IMR-90 (cell line): ENCODE results near the gene OR6S1. TPM values are rescaled to one million over a fixed set of nuclear protein-coding genes. Genes with fewer than 3 reads are reported as not detected.

Experiments used
- ATAC-seq: fragments of 200-7000 bp; cut with Tn5 transposase; 2 replicates; pipeline ENCODE4 v1.9.1; 2020; ENCODE audit warnings: low read depth, mild to moderate bottlenecking, moderate library complexity
- BruUV-seq: library from RNA; stranded (reverse); fragments of 400-500 nt; replicated peaks from 2 replicates; lab custom pipeline; 2021; lab: Mats Ljungman, UMichigan
- CTCF ChIA-PET: fragments of 300-600 bp; formaldehyde crosslinking; extraction: SDS; loops from one replicate; lab custom pipeline; 2021; ENCODE audit warnings: antibody characterized with exemption; lab: Yijun Ruan, JAX
- POLR2A ChIA-PET: fragments of 300-600 bp; sonication (Branson Sonifier 250); formaldehyde crosslinking; loops from one replicate; lab custom pipeline; 2022; ENCODE audit warnings: antibody characterized with exemption; ENCODE audit not compliant: unreplicated experiment; lab: Charles Lee
- DNase-seq: peaks from one replicate; pipeline ENCODE4 v3.0.0; 2013
- H2AFZ ChIP-seq: replicated peaks from 2 replicates; pipeline ENCODE3; 2013; ENCODE audit warnings: low read length, mild to moderate bottlenecking; ENCODE audit not compliant: poor library complexity
- H2AK5ac ChIP-seq: 2 replicates; pipeline ENCODE4 v1.6.1; 2013; ENCODE audit warnings: low read depth, low read length, inconsistent platforms
- H2AK9ac ChIP-seq: replicated peaks from 2 replicates; pipeline ENCODE3; 2013; ENCODE audit warnings: mild to moderate bottlenecking, low read depth, low read length, moderate library complexity; ENCODE audit not compliant: poor library complexity
- H2BK120ac ChIP-seq: 2 replicates; pipeline ENCODE4 v1.6.1; 2013; ENCODE audit warnings: low read depth, low read length, inconsistent platforms
- H2BK15ac ChIP-seq: 3 replicates; pipeline ENCODE4 v1.6.1; 2013; ENCODE audit warnings: low read depth, low read length, inconsistent platforms
- H2BK20ac ChIP-seq: 2 replicates; pipeline ENCODE4 v1.6.1; 2013; ENCODE audit warnings: low read depth, mild to moderate bottlenecking, inconsistent platforms, low read length, moderate library complexity
- H2BK5ac ChIP-seq: 2 replicates; pipeline ENCODE4 v1.6.1; 2013; ENCODE audit warnings: mild to moderate bottlenecking, low read depth, low read length, inconsistent platforms; ENCODE audit not compliant: poor library complexity, severe bottlenecking
- H3K14ac ChIP-seq: replicated peaks from 2 replicates; pipeline ENCODE4 v1.6.1; 2013; ENCODE audit warnings: low read depth, low read length, inconsistent platforms
- H3K18ac ChIP-seq: 2 replicates; pipeline ENCODE4 v1.6.1; 2013; ENCODE audit warnings: low read depth, low read length, control low read depth
- H3K23ac ChIP-seq: 2 replicates; pipeline ENCODE4 v1.6.1; 2013; ENCODE audit warnings: low read depth, low read length, inconsistent platforms
- H3K27ac ChIP-seq: 2 replicates; pipeline ENCODE4 v1.5.1; 2013; ENCODE audit warnings: mild to moderate bottlenecking, control low read depth, low read length; ENCODE audit not compliant: insufficient read depth
- H3K27me3 ChIP-seq: 2 replicates; pipeline ENCODE4 v1.6.1; 2013; ENCODE audit warnings: low read length; ENCODE audit not compliant: control insufficient read depth, insufficient read depth
- H3K36me3 ChIP-seq: 2 replicates; pipeline ENCODE4 v1.6.1; 2013; ENCODE audit warnings: low read length, mixed read lengths; ENCODE audit not compliant: control insufficient read depth, insufficient read depth
- H3K4ac ChIP-seq: 2 replicates; pipeline ENCODE4 v1.6.1; 2013; ENCODE audit warnings: low read depth, low read length, inconsistent platforms
- H3K4me1 ChIP-seq: 2 replicates; pipeline ENCODE4 v1.6.1; 2013; ENCODE audit warnings: low read length, mixed read lengths; ENCODE audit not compliant: control insufficient read depth, insufficient read depth
- H3K4me2 ChIP-seq: 2 replicates; pipeline ENCODE4 v1.6.1; 2013; ENCODE audit warnings: low read depth, mild to moderate bottlenecking, control low read depth, low read length, moderate library complexity
- H3K4me3 ChIP-seq: 2 replicates; pipeline ENCODE4 v1.5.1; 2013; ENCODE audit warnings: low read depth, mild to moderate bottlenecking, control low read depth, low read length, moderate library complexity; ENCODE audit not compliant: insufficient read depth
- H3K56ac ChIP-seq: 2 replicates; pipeline ENCODE4 v1.6.1; 2013; ENCODE audit warnings: low read length, inconsistent platforms; ENCODE audit not compliant: insufficient read depth; ENCODE audit errors: extremely low read depth
- H3K79me1 ChIP-seq, 2 experiments: 2 replicates each; pipeline ENCODE4 v1.6.1; 2013; ENCODE audit warnings: low read length in 2 of 2, inconsistent platforms in 1 of 2, low read depth in 1 of 2
- H3K9ac ChIP-seq: 2 replicates; pipeline ENCODE4 v1.6.1; 2013; ENCODE audit warnings: low read depth, low read length, control low read depth
- H3K9me1 ChIP-seq: 2 replicates; pipeline ENCODE4 v1.6.1; 2013; ENCODE audit warnings: low read length, inconsistent platforms; ENCODE audit not compliant: insufficient read depth
- H3K9me3 ChIP-seq: 2 replicates; pipeline ENCODE4 v1.6.1; 2013; ENCODE audit warnings: low read length; ENCODE audit not compliant: control insufficient read depth, insufficient read depth
- H4K20me1 ChIP-seq: 2 replicates; pipeline ENCODE4 v1.6.1; 2013; ENCODE audit warnings: low read length, inconsistent platforms; ENCODE audit not compliant: insufficient read depth
- H4K5ac ChIP-seq: 2 replicates; pipeline ENCODE4 v1.6.1; 2013; ENCODE audit warnings: mild to moderate bottlenecking, low read depth, low read length, control low read depth
- H4K8ac ChIP-seq, 2 experiments: 2 replicates each; pipeline ENCODE4 v1.6.1; 2013; ENCODE audit warnings: low read depth in 2 of 2, low read length in 2 of 2, control low read depth in 1 of 2, inconsistent platforms in 1 of 2
- H4K91ac ChIP-seq: 2 replicates; pipeline ENCODE4 v1.6.1; 2013; ENCODE audit warnings: low read depth, low read length, inconsistent platforms; ENCODE audit not compliant: insufficient read depth
- WGBS, 2 experiments: methylation state at CpG; one replicate each; pipeline versions ENCODE4 v1.1.5 to v1.1.7; 2013; ENCODE audit warnings: missing lambda C conversion rate in 2 of 2; ENCODE audit not compliant: insufficient read length in 1 of 2; ENCODE audit errors: extremely low coverage in 2 of 2; 5-methylcytosine and 5-hydroxymethylcytosine counted together
- dilution Hi-C: fragments of 300-500 bp; cut with HindIII; formaldehyde crosslinking; loops from one replicate; pipeline ENCODE4 v1.14.3; 2018; ENCODE audit warnings: low sequenced_read_pairs; ENCODE audit not compliant: unreplicated experiment
- in situ Hi-C: fragments of 300-500 bp; cut with MboI; formaldehyde crosslinking; loops from 3 replicates; pipeline ENCODE4 v1.14.3; 2019; ENCODE audit warnings: low sequenced_read_pairs, inconsistent platforms, mixed read lengths
- intact Hi-C: fragments of 100-400 bp; cut with micrococcal nuclease; formaldehyde crosslinking; loops from 2 replicates; pipeline ENCODE4 v1.10.0; 2022
- polyA plus RNA-seq, 3 experiments: library from polyadenylated mRNA; depleted of rRNA; stranded (reverse); fragments of >200 nt; gene quantifications; 2 replicates each; pipeline ENCODE4 v1.2.3, GENCODE V29; 2012; ENCODE audit warnings: low replicate concordance in 1 of 3
- total RNA-seq: library from RNA; depleted of rRNA; stranded (reverse); fragments of >200 nt; gene quantifications from 2 replicates; pipeline ENCODE4 v1.2.3, GENCODE V29; 2012
- TF ChIP-seq, protein P1 (sequence below): fragments of 150-350 bp; IDR thresholded peaks from 2 replicates; pipeline ENCODE4 v1.6.1; 2017; ENCODE audit warnings: mild to moderate bottlenecking, antibody characterized with exemption, low read length, low read depth

The OR6S1 gene
- total and polyA plus RNA-seq, 2 of the 4 experiments (the other 2 are of a cell fraction) = not detected

- POLR2A ChIA-PET = no interaction called here
- no peak for ATAC-seq
These were observed 29.1 kb downstream of the OR6S1 start for GRCh38 chr14:20612403-20612802.

More at GRCh38 chr14:20612403-20612802, 29.1 kb downstream of the OR6S1 start:
- Histone ChIP-seq H4K8ac (no peak overlapping the region), H4K20me1 (peaks cover 11% of the 10 kb centered on the region), H3K4me1 (no peaks in the 10 kb centered on the region), H2AK5ac (no peak overlapping the region), H2AK9ac (no peak overlapping the region), H3K4me3 (no peak overlapping the region), H2BK5ac (no peak overlapping the region), H3K36me3 (no peaks in the 10 kb centered on the region), H3K56ac (no peak overlapping the region), H3K27ac (no peak overlapping the region), H2AFZ (no peak overlapping the region), H3K23ac (no peak overlapping the region), H3K4me2 (no peak overlapping the region), H4K5ac (no peak overlapping the region), H3K4ac (no peak overlapping the region), H2BK20ac (no peak overlapping the region), H2BK15ac (no peak overlapping the region), H3K18ac (no peak overlapping the region), H3K27me3 (no peaks in the 10 kb centered on the region), H3K9me1 (no peaks in the 10 kb centered on the region), H3K14ac (no peak overlapping the region), H3K79me1 (no peaks in the 10 kb centered on the region), H3K9me3 (no peaks in the 10 kb centered on the region), H4K91ac (no peak overlapping the region), H2BK120ac (no peak overlapping the region), H3K9ac (no peak overlapping the region)
- in situ Hi-C loops (loop anchor here (5.0 kb wide), 2 partner anchors 200 to 275 kb away; partner anchors contain the start of gene TEP1), dilution Hi-C loops (no loop called here), intact Hi-C loops (loop anchor here (2.0 kb wide), 2 partner anchors 18 to 270 kb away; partner anchors contain the start of gene PARP2)
- TF ChIP-seq, protein P1, sequence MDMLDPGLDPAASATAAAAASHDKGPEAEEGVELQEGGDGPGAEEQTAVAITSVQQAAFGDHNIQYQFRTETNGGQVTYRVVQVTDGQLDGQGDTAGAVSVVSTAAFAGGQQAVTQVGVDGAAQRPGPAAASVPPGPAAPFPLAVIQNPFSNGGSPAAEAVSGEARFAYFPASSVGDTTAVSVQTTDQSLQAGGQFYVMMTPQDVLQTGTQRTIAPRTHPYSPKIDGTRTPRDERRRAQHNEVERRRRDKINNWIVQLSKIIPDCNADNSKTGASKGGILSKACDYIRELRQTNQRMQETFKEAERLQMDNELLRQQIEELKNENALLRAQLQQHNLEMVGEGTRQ = no peak
- no TSS peak for BruUV-seq
- 60% methylated on average over 1 of the region's 5 CpGs; no CpG with 5 or more reads in 1 of the 2 experiments for WGBS, 2 experiments
- CTCF ChIA-PET = no interaction called here
- no peak for DNase-seq
